PC-3 (cell line): ENCODE data around the gene CNTNAP2.
"Not testable (repeated sequence)": the region's sequence is repeated elsewhere in the genome, so short reads cannot be mapped to it uniquely, and the experiment has no call there.

Source experiments
- EZH2 ChIP-seq: fragments of 300-600 bp; sonication (generic); IDR thresholded peaks from one replicate; pipeline ENCODE4 v1.6.1; 2017; ENCODE audit warnings: antibody characterized with exemption, mild to moderate bottlenecking, low read length; ENCODE audit not compliant: unreplicated experiment
- TF ChIP-seq, protein P1 (sequence below): fragments of 300-600 bp; sonication (generic); conservative IDR thresholded peaks from 2 replicates; pipeline ENCODE4 v1.5.1; 2017; ENCODE audit warnings: antibody characterized with exemption, low read depth, mild to moderate bottlenecking, low read length

DNA sequence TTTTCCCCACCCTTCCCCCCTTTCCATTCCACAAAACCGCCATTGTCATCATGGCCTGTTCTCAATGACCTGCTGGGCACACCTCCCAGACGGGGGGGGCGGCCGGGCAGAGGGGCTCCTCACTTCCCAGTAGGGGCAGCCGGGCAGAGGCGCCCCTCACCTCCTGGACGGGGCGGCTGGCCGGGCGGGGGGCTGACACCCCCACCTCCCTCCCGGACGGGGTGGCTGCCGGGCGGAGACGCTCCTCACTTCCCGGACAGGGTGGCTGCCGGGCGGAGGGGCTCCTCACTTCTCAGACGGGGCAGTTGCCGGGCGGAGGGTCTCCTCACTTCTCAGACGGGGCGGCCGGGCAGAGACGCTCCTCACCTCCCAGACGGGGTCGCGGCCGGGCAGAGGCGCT, 1685.2 kb downstream of the CNTNAP2 start:
- not testable (repeated sequence) for TF ChIP-seq EZH2
- TF ChIP-seq, protein P1, sequence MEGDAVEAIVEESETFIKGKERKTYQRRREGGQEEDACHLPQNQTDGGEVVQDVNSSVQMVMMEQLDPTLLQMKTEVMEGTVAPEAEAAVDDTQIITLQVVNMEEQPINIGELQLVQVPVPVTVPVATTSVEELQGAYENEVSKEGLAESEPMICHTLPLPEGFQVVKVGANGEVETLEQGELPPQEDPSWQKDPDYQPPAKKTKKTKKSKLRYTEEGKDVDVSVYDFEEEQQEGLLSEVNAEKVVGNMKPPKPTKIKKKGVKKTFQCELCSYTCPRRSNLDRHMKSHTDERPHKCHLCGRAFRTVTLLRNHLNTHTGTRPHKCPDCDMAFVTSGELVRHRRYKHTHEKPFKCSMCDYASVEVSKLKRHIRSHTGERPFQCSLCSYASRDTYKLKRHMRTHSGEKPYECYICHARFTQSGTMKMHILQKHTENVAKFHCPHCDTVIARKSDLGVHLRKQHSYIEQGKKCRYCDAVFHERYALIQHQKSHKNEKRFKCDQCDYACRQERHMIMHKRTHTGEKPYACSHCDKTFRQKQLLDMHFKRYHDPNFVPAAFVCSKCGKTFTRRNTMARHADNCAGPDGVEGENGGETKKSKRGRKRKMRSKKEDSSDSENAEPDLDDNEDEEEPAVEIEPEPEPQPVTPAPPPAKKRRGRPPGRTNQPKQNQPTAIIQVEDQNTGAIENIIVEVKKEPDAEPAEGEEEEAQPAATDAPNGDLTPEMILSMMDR = not testable (repeated sequence)
